NCI-H187 (cell line): ENCODE results near the gene DGKG.

Experiments used
- DNase-seq, 2 experiments: peaks; one replicate each; lab custom pipeline; 2025; lab: John Stamatoyannopoulos, UW

The DGKG gene

DNA sequence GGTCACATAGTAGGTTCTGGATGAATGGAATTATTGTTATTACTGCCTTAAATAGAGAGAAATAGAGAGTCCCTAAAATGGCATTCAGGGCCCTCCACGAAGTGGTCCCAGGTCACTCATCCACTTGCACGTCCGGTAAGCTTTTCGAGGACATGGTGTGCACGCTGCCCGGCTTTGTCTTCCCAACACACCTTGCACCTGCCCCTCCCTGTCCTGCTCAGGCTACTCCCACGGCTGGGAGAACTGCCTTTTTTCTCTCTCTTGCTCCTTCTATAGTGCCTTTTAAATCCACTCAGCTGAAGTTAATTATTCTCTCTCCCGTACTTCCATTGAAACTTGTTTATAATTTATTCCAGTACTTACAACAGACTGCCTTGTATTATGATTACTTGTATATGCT is 5.6 kb upstream of the DGKG start:
- no peak for DNase-seq

DNA sequence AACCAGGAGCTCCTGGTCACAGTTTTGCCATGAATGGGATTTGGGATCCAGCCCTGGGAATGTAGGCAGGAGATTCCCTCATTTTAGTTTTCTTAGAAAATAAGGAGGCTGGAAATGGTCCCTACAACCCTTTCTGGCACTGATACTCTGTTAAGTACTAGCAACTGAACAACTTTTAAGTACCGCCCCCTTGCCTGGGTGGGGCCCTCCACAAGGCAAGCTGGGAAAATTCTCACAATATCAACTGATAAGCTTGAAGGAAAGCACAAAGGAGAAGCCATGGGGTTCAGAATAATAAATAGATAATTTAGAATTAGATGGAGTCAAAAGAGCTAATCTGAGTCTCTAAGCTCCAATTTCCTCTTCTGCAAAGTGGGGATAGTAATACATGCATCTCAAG is 4.2 kb upstream of the DGKG start:
- DNase-seq: no peak

GRCh38 chr3:186365202-186365974 is 3.4 kb upstream of the DGKG start:
- no peak for DNase-seq

DNA sequence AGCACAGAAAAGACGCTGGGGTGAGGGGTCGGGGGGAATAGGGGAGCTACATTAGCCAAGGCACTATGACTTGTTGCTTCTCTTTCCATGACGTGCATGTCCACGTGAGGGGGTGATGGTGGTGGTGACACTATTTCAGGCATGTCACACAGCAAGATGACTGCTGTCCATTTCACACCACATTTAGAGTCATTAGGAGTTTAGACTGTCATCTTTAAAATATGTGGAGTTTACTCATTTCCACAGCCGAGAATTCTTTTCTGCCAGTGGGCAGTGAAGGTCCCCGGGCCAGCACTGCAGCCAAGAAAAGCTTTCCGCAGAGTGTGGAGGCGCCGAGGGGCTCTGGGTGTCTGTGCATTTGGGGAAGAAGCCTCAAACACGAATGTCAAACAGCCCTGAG is 954 bp upstream of the DGKG start:
- DNase-seq: no peak

DNA sequence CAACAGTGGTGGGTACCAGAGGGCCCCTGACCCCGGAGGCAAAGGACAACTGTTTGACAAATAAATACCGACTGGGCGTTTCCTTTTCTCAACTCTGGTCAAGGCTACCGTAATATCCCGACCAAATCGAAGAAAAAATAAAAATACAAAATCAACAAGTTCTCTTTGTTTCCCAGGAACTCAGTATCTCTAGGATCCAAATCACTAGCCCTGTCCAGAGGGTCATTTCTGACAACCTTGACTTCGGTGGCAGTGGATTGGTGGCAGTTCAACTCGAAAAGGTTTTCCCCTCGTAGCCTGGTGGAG is 456 bp upstream of the DGKG start:
- no peak for DNase-seq

- no peak for DNase-seq
These were observed 730 bp downstream of the DGKG start for GRCh38 chr3:186361246-186361761.

DNA sequence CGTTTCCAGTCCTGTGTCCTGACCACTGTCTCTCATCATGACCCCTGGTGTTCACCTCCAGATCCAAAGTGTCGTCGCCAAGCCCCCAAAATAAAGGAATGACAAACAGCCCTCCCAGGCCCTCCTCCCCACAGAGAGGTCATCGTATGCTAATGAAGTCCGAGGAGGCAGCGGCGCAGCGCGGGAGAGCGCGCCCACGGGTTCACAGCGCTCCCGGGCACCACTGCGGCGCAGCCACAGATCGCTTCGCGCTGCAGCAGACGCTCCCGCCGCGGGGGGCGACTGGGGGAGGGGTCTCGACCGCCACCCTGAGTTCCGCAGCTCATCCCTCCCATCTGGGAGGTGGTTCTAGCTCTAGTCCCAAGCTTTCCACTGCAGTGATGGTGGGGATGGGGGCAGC is 1.3 kb downstream of the DGKG start:
- no peak for DNase-seq

GRCh38 chr3:186359078-186359477 is 3.0 kb downstream of the DGKG start:
- DNase-seq: no peak

DNA sequence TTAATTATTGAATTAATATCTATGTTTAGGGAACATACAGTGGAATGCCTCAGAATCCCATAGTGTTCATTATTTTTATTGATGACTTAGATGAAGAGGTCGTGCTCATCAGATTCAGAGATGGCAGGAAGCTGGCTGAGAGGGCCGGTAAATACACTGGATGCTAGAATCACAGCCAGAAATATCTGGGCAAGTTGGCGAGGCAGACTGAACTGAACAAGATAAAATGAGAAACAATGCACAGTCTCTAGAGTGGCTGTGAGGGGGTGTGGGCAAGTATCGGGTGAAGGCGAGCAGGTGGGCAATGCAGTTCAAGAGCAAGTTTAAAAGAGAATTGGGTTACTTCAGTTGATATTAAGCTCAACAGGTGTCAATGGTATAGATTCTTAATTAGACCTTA is 5.9 kb downstream of the DGKG start:
- DNase-seq: no peak

DNA sequence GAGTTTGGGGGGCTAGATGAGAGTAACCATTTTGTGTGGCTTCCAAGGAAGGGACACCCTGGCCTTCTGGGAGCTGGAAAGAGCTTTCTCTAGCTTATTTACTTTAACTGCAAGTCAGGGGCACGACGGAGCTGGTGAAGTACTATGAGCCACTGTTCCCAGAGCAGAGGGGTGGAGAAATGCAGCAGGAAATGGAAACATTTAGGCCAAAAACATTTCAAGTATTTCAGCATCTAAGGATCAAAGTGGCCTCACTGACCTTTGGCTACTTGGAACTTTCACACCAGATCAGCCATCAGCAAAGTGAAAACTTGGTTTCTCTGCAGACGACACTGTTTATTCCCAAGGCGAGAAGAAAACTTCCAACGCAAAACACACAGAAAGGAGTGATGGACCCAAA is 7.9 kb downstream of the DGKG start:
- DNase-seq: no peak

- no peak for DNase-seq
These were observed 9.7 kb downstream of the DGKG start for GRCh38 chr3:186352369-186352768.

- no peak for DNase-seq
These were observed 19.8 kb downstream of the DGKG start for GRCh38 chr3:186342197-186342596.

- DNase-seq: no peak
These were observed 21.8 kb downstream of the DGKG start for GRCh38 chr3:186340204-186340603.

DNA sequence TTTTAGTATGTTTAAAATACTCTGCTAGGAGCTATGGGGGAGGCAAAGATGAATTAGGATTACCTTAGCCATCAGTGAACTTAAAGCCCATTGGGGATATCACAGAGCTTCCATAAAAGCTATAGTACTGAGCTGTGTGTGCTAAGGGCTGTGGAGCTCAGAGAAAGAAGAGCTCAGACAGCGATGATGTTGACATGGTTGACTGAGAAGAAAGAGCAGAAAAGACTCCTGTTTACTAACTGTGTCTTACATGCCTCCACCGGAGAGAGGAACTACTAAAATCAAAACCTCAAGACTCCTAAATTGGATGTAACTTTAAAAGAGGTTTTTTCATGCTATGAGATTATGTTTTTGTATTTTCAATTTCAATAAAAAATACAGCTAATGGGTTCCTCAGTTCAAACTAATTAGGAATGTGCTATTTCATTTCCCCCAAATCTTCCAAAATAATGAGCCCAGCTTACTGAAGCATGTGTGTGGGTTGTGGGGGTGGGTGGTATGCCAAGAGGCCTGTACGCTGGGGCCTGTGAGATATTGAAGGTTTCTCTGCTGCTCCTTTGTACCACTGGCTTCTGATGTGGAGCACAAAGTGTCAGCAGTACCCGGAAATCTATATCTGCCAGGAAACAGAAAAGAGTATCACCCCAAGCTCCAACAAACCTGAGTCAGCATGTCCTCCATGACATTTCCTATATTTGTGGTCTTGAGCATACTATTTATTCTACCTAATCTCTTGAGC is 22.7 kb downstream of the DGKG start:
- no peak for DNase-seq

DNA sequence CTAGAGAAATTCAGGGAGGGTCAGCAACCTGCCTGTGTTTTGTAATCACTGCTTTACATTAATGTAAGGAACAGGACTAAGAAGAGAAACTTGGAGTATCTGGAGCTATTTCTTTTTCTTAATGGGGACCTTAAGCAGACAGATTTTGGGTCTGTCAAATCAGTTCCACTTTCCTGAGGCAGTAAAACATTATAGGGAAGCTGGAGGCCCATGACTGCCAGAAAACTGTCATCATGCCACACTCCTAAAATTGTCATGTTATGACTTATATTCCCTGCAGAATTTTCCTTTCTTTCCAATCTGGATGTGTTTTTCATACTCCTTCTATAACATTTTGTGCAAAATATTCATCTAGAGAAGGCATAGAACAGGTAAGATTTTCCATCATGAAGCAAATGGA is 28.8 kb downstream of the DGKG start:
- DNase-seq: no peak

GRCh38 chr3:186330772-186331460 is 31.1 kb downstream of the DGKG start:
- DNase-seq: no peak

- no peak for DNase-seq
These were observed 32.4 kb downstream of the DGKG start for GRCh38 chr3:186329589-186329988.

- DNase-seq: no peak
These were observed 34.0 kb downstream of the DGKG start for GRCh38 chr3:186327912-186328487.

GRCh38 chr3:186322761-186323160 is 39.3 kb downstream of the DGKG start:
- no peak for DNase-seq

DNA sequence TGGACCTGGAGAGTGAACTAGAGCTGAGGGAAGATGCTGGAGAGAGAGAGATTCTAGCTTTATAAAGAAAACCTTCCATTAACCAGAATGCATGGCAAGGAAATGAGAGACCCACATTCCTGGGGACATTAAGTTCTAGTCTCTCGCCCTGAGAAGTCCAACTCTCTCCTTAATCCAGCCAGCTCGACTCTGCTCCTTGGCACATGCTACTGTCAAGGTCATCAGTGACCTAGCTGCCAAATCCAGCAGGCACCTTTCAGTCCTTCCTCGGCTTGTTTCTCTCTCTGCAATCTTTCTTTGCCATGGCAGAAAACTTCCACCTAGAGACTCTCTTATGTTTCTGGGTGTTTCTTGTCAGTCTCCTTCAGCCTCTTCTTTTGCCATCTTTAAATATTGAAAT is 40.3 kb downstream of the DGKG start:
- no peak for DNase-seq

- DNase-seq: peak; percentile 47 to 53
These were observed 41.0 kb downstream of the DGKG start for GRCh38 chr3:186320862-186321568.

DNA sequence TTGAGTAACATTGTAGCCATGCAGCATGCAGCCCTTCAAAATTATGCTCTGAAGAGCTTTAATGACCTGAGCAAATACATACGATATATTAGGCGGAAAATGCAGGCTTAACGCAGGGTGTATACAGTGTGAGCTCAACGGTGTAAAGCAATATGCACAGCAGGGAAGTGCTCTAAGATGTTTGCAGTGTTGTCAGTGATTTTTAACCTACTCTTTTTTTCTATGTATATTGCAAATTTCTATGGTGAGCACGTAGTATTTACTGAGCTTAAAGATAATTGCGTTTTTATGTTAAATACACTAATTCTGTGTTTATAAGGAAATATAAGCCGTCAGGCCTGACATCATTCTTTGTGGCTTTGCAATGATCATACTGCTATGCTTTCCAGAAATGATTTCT is 42.1 kb downstream of the DGKG start:
- peak in 1 of 2 experiments; percentile 16 for DNase-seq
